ENCODE results near the gene GPR3.
A peak's percentile ranks its signal among the peaks of the same experiment; 100 is the strongest.

GPR3 gene

GRCh38 chr1:27392778-27393635 is 585 bp downstream of the GPR3 start:
- peak overlapping the region; percentile 65 to 84 (median 75) for H3K9ac ChIP-seq
- peak overlapping the region in 10 of 11 experiments; percentile 22 to 76 (median 67); a peak in 18 of 22 replicates for H3K27ac ChIP-seq
- H3K4me1 ChIP-seq, result peaks cover 21 to 49% (median 36%) of the 10 kb centered on the region in 10 experiments
- H3K27me3 ChIP-seq, result no peaks in the 10 kb centered on the region
- TF ChIP-seq Cebpa-rat (IDR thresholded peaks at IDR 0.05), result no peak
- H3K4me3 ChIP-seq, result peak overlapping the region; percentile 49 to 75 (median 66)
- no peaks in the 10 kb centered on the region for H3K36me3 ChIP-seq
- peak overlapping the region; percentile 88 to 98 (median 92) for H3K4me2 ChIP-seq
- no peaks in the 10 kb centered on the region for H3K9me3 ChIP-seq (replicated peaks in 1 of 11)
- H4K20me1 ChIP-seq, result no peaks in the 10 kb centered on the region; a peak in 1 of 22 replicates

- no peaks in the 10 kb centered on the region for H3K9me3 ChIP-seq (replicated peaks in 1 of 11)
- no peak overlapping the region for H3K4me3 ChIP-seq
- H3K27ac ChIP-seq, result no peak overlapping the region
- H3K36me3 ChIP-seq, result no peaks in the 10 kb centered on the region
- peak overlapping the region in 1 of 11 experiments; percentile 81; a peak in 1 of 22 replicates for H3K9ac ChIP-seq
- H3K4me1 ChIP-seq, result peaks cover 25 to 56% (median 39%) of the 10 kb centered on the region in 10 experiments
- no peaks in the 10 kb centered on the region for H3K27me3 ChIP-seq
- peak overlapping the region in 3 of 11 experiments; percentile 92 to 93 (median 92); a peak in 6 of 22 replicates for H3K4me2 ChIP-seq
- H4K20me1 ChIP-seq, result no peaks in the 10 kb centered on the region; a peak in 1 of 22 replicates
- no peak for TF ChIP-seq Cebpa-rat (IDR thresholded peaks at IDR 0.05)
Observed at GRCh38 chr1:27393641-27394281, 1.3 kb downstream of the GPR3 start.

GRCh38 chr1:27394282-27394658 is 1.8 kb downstream of the GPR3 start:
- Histone ChIP-seq H3K9me3 (replicated peaks in 1 of 11) (no peaks in the 10 kb centered on the region), H3K27me3 (no peaks in the 10 kb centered on the region), H3K4me3 (no peak overlapping the region), H3K4me2 (no peak overlapping the region), H3K27ac (no peak overlapping the region), H3K4me1 (peaks cover 25 to 60% (median 39%) of the 10 kb centered on the region in 10 experiments), H3K9ac (no peak overlapping the region), H3K36me3 (no peaks in the 10 kb centered on the region), H4K20me1 (peaks cover 0 to 3% (median 0%) of the 10 kb centered on the region in 11 experiments; a peak in 2 of 22 replicates)
- TF ChIP-seq Cebpa-rat (IDR thresholded peaks at IDR 0.05), result no peak

GRCh38 chr1:27394925-27395324 is 2.5 kb downstream of the GPR3 start:
- no peak overlapping the region for H3K4me3 ChIP-seq
- no peak overlapping the region for H3K9ac ChIP-seq
- peaks cover 25 to 60% (median 40%) of the 10 kb centered on the region in 10 experiments for H3K4me1 ChIP-seq
- H4K20me1 ChIP-seq, result peaks cover 0 to 10% (median 0%) of the 10 kb centered on the region in 11 experiments; a peak in 4 of 22 replicates
- H3K4me2 ChIP-seq, result no peak overlapping the region
- no peaks in the 10 kb centered on the region for H3K9me3 ChIP-seq (replicated peaks in 1 of 11)
- H3K36me3 ChIP-seq, result no peaks in the 10 kb centered on the region
- no peak overlapping the region for H3K27ac ChIP-seq
- no peak for TF ChIP-seq Cebpa-rat (IDR thresholded peaks at IDR 0.05)
- H3K27me3 ChIP-seq, result no peaks in the 10 kb centered on the region

- Histone ChIP-seq H3K9me3 (replicated peaks in 1 of 11) (no peaks in the 10 kb centered on the region), H3K4me3 (no peak overlapping the region), H3K4me1 (peaks cover 25 to 64% (median 43%) of the 10 kb centered on the region in 10 experiments), H3K27me3 (no peaks in the 10 kb centered on the region), H4K20me1 (peaks cover 0 to 17% (median 0%) of the 10 kb centered on the region in 11 experiments; a peak in 5 of 22 replicates), H3K36me3 (no peaks in the 10 kb centered on the region), H3K4me2 (no peak overlapping the region), H3K27ac (peak overlapping the region in 2 of 11 experiments; percentile 11 to 18; a peak in 1 of 22 replicates), H3K9ac (peak overlapping the region in 1 of 11 experiments; percentile 29; a peak in 1 of 22 replicates)
- no peak for TF ChIP-seq Cebpa-rat (IDR thresholded peaks at IDR 0.05)
Observed at GRCh38 chr1:27395441-27396195, 3.2 kb downstream of the GPR3 start.

GRCh38 chr1:27397110-27397509 is 4.7 kb downstream of the GPR3 start:
- Histone ChIP-seq H3K9ac (no peak overlapping the region; a peak in 1 of 22 replicates), H3K27me3 (no peaks in the 10 kb centered on the region), H3K4me1 (peaks cover 24 to 67% (median 44%) of the 10 kb centered on the region in 10 experiments), H4K20me1 (peaks cover 0 to 26% (median 0%) of the 10 kb centered on the region in 11 experiments; a peak in 5 of 22 replicates), H3K36me3 (no peaks in the 10 kb centered on the region; a peak in 2 of 22 replicates), H3K9me3 (replicated peaks in 1 of 11) (no peaks in the 10 kb centered on the region), H3K4me2 (peak overlapping the region in 2 of 11 experiments; percentile 1 to 33; a peak in 3 of 22 replicates), H3K27ac (no peak overlapping the region), H3K4me3 (no peak overlapping the region)
- TF ChIP-seq Cebpa-rat (IDR thresholded peaks at IDR 0.05), result no peak

GRCh38 chr1:27397749-27398148 is 5.3 kb downstream of the GPR3 start:
- H3K36me3 ChIP-seq, result no peaks in the 10 kb centered on the region; a peak in 2 of 22 replicates
- no peaks in the 10 kb centered on the region for H3K9me3 ChIP-seq (replicated peaks in 1 of 11)
- H3K27ac ChIP-seq, result no peak overlapping the region
- H3K4me3 ChIP-seq, result no peak overlapping the region
- H3K27me3 ChIP-seq, result no peaks in the 10 kb centered on the region
- H3K9ac ChIP-seq, result peak overlapping the region in 1 of 11 experiments; percentile 46; a peak in 1 of 22 replicates
- peaks cover 26 to 70% (median 45%) of the 10 kb centered on the region in 10 experiments for H3K4me1 ChIP-seq
- TF ChIP-seq Cebpa-rat (IDR thresholded peaks at IDR 0.05), result no peak
- peaks cover 0 to 31% (median 0%) of the 10 kb centered on the region in 11 experiments; a peak in 5 of 22 replicates for H4K20me1 ChIP-seq
- peak overlapping the region in 3 of 11 experiments; percentile 5 to 39 (median 21); a peak in 3 of 22 replicates for H3K4me2 ChIP-seq

GRCh38 chr1:27398405-27399149 is 6.2 kb downstream of the GPR3 start:
- TF ChIP-seq Cebpa-rat (IDR thresholded peaks at IDR 0.05), result no peak
- Histone ChIP-seq H4K20me1 (peaks cover 0 to 39% (median 0%) of the 10 kb centered on the region in 11 experiments; a peak in 6 of 22 replicates), H3K4me3 (no peak overlapping the region), H3K9ac (peak overlapping the region in 8 of 11 experiments; percentile 0 to 46 (median 24); a peak in 11 of 22 replicates), H3K36me3 (no peaks in the 10 kb centered on the region; a peak in 2 of 22 replicates), H3K4me1 (peaks cover 29 to 70% (median 50%) of the 10 kb centered on the region in 10 experiments), H3K4me2 (peak overlapping the region in 2 of 11 experiments; percentile 21 to 39; a peak in 2 of 22 replicates), H3K9me3 (replicated peaks in 1 of 11) (no peaks in the 10 kb centered on the region), H3K27me3 (no peaks in the 10 kb centered on the region), H3K27ac (peak overlapping the region in 7 of 11 experiments; percentile 2 to 44 (median 18); a peak in 9 of 22 replicates)
